Neural cell (in vitro differentiated cells): ENCODE results near the gene RHEBL1.

Experiments used
- EZH2 ChIP-seq: fragments of 200-600, 300-800 bp; shearing (Covaris generic), sonication (generic); IDR thresholded peaks from 2 replicates; pipeline ENCODE4 v1.6.1; 2014; ENCODE audit warnings: antibody characterized with exemption, low read length, borderline replicate concordance, mild to moderate bottlenecking; ENCODE audit not compliant: insufficient read depth, poor library complexity, severe bottlenecking
- MXI1 ChIP-seq: fragments of 450-650 bp; conservative IDR thresholded peaks from 2 replicates; pipeline ENCODE4 v1.6.1; 2014; ENCODE audit warnings: antibody characterized with exemption, mild to moderate bottlenecking; ENCODE audit not compliant: poor library complexity, severe bottlenecking
- RAD21 ChIP-seq: fragments of 450-650 bp; conservative IDR thresholded peaks from 2 replicates; pipeline ENCODE4 v1.6.1; 2014; ENCODE audit warnings: antibody characterized with exemption, mild to moderate bottlenecking, moderate library complexity
- SMC3 ChIP-seq: fragments of 450-650 bp; conservative IDR thresholded peaks from 2 replicates; pipeline ENCODE4 v1.6.1; 2014; ENCODE audit warnings: antibody characterized with exemption, mild to moderate bottlenecking, moderate library complexity; ENCODE audit not compliant: poor library complexity
- TF ChIP-seq, protein P1 (sequence below): fragments of 450-650 bp; IDR thresholded peaks from 2 replicates; pipeline ENCODE4 v1.5.1; 2014; ENCODE audit warnings: antibody characterized with exemption, mild to moderate bottlenecking, moderate library complexity; ENCODE audit not compliant: poor library complexity, severe bottlenecking
- TF ChIP-seq, protein P2 (sequence below): IDR thresholded peaks from 2 replicates; pipeline ENCODE4 v1.6.1; 2012; ENCODE audit warnings: borderline replicate concordance

DNA sequence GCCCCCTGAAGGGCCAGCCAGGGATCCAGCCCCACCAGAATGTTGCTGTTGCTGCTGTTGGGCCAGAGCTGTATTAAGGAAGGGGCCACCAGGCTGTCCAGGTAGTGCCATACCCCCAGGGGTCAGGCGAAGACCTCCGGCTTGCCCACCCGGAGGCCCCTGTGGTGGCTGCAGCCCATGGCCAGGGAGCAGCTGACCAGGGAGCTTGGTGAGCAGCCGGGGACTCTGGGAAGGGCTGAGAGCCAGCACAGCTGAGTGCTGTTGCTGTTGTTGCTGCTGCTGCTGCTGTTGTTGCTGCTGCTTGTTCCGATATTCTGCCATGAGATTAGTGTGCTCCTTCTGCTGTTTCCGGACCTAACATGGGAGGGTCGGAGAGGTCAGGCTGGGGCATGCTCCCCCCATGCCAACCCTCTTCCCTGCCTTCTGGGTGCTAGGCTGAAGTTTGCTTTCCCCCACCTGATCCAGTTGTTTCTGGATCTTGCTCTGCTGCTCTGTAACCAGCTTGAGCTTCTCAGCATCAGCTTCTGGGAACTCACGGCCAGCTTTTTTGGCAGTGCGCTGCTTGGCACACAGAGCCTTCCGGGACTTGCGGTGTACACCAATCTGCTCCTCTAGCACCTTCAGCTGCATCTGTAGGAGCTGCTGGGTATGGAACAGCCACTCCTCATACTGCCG, 36.0 kb downstream of the RHEBL1 start:
- TF ChIP-seq RAD21 = no peak
- TF ChIP-seq, protein P1, sequence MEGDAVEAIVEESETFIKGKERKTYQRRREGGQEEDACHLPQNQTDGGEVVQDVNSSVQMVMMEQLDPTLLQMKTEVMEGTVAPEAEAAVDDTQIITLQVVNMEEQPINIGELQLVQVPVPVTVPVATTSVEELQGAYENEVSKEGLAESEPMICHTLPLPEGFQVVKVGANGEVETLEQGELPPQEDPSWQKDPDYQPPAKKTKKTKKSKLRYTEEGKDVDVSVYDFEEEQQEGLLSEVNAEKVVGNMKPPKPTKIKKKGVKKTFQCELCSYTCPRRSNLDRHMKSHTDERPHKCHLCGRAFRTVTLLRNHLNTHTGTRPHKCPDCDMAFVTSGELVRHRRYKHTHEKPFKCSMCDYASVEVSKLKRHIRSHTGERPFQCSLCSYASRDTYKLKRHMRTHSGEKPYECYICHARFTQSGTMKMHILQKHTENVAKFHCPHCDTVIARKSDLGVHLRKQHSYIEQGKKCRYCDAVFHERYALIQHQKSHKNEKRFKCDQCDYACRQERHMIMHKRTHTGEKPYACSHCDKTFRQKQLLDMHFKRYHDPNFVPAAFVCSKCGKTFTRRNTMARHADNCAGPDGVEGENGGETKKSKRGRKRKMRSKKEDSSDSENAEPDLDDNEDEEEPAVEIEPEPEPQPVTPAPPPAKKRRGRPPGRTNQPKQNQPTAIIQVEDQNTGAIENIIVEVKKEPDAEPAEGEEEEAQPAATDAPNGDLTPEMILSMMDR = no peak
- TF ChIP-seq EZH2 = no peak
- no peak for TF ChIP-seq MXI1
- TF ChIP-seq, protein P2, sequence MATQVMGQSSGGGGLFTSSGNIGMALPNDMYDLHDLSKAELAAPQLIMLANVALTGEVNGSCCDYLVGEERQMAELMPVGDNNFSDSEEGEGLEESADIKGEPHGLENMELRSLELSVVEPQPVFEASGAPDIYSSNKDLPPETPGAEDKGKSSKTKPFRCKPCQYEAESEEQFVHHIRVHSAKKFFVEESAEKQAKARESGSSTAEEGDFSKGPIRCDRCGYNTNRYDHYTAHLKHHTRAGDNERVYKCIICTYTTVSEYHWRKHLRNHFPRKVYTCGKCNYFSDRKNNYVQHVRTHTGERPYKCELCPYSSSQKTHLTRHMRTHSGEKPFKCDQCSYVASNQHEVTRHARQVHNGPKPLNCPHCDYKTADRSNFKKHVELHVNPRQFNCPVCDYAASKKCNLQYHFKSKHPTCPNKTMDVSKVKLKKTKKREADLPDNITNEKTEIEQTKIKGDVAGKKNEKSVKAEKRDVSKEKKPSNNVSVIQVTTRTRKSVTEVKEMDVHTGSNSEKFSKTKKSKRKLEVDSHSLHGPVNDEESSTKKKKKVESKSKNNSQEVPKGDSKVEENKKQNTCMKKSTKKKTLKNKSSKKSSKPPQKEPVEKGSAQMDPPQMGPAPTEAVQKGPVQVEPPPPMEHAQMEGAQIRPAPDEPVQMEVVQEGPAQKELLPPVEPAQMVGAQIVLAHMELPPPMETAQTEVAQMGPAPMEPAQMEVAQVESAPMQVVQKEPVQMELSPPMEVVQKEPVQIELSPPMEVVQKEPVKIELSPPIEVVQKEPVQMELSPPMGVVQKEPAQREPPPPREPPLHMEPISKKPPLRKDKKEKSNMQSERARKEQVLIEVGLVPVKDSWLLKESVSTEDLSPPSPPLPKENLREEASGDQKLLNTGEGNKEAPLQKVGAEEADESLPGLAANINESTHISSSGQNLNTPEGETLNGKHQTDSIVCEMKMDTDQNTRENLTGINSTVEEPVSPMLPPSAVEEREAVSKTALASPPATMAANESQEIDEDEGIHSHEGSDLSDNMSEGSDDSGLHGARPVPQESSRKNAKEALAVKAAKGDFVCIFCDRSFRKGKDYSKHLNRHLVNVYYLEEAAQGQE = no peak
- TF ChIP-seq SMC3 = no peak
